ENCODE data around the gene ZNFX1. TPM values are rescaled to one million over a fixed set of nuclear protein-coding genes. Genes with fewer than 3 reads are reported as not detected.

The ZNFX1 gene
- total and polyA plus RNA-seq, 9 of the 15 experiments (the other 6 are each of a cell fraction or from before 2014, with no cell fraction given) = 3.8 to 13.8 (median 10.3) TPM

DNA sequence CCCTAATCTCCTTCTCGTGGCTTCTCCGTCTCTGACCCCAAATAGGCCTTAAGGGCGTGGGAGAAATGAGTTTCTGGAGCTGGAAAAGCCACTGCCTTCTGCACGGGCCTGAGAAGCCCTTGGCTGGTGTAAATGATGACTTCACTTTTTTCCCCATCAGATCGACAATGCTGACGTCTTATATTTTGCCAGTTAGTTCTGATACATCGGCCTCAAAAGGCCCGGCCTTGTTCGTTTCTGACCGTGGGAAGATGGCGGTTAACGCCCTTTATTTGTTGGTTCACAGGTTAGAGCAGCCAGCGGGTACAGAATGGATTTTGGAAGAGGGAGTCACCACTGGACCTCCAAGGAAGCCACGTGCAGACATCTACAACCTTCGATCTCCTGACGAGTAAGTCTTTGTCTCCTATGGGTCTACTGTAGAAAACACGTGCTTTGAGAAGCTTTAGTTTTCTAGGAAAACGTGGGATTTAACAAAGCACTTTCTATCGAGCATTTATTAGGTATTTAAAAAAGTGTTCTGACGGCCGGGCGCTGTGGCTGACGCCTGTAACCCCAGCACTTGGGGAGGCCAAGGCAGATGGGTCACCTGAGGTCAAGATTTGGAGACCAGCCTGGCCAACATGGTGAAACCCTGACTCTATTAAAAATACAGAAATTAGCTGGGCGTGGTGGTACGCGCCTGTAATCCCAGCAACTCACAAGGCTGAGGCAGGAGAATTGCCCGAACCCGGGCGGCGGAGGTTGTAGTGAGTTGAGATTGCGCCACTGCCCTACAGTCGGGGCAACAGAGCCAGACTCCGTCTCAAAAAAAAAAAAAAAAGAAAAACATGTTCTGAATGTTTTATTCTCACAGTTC, 1.2 kb upstream of the ZNFX1 start (continued):
- TF ChIP-seq, protein P1, sequence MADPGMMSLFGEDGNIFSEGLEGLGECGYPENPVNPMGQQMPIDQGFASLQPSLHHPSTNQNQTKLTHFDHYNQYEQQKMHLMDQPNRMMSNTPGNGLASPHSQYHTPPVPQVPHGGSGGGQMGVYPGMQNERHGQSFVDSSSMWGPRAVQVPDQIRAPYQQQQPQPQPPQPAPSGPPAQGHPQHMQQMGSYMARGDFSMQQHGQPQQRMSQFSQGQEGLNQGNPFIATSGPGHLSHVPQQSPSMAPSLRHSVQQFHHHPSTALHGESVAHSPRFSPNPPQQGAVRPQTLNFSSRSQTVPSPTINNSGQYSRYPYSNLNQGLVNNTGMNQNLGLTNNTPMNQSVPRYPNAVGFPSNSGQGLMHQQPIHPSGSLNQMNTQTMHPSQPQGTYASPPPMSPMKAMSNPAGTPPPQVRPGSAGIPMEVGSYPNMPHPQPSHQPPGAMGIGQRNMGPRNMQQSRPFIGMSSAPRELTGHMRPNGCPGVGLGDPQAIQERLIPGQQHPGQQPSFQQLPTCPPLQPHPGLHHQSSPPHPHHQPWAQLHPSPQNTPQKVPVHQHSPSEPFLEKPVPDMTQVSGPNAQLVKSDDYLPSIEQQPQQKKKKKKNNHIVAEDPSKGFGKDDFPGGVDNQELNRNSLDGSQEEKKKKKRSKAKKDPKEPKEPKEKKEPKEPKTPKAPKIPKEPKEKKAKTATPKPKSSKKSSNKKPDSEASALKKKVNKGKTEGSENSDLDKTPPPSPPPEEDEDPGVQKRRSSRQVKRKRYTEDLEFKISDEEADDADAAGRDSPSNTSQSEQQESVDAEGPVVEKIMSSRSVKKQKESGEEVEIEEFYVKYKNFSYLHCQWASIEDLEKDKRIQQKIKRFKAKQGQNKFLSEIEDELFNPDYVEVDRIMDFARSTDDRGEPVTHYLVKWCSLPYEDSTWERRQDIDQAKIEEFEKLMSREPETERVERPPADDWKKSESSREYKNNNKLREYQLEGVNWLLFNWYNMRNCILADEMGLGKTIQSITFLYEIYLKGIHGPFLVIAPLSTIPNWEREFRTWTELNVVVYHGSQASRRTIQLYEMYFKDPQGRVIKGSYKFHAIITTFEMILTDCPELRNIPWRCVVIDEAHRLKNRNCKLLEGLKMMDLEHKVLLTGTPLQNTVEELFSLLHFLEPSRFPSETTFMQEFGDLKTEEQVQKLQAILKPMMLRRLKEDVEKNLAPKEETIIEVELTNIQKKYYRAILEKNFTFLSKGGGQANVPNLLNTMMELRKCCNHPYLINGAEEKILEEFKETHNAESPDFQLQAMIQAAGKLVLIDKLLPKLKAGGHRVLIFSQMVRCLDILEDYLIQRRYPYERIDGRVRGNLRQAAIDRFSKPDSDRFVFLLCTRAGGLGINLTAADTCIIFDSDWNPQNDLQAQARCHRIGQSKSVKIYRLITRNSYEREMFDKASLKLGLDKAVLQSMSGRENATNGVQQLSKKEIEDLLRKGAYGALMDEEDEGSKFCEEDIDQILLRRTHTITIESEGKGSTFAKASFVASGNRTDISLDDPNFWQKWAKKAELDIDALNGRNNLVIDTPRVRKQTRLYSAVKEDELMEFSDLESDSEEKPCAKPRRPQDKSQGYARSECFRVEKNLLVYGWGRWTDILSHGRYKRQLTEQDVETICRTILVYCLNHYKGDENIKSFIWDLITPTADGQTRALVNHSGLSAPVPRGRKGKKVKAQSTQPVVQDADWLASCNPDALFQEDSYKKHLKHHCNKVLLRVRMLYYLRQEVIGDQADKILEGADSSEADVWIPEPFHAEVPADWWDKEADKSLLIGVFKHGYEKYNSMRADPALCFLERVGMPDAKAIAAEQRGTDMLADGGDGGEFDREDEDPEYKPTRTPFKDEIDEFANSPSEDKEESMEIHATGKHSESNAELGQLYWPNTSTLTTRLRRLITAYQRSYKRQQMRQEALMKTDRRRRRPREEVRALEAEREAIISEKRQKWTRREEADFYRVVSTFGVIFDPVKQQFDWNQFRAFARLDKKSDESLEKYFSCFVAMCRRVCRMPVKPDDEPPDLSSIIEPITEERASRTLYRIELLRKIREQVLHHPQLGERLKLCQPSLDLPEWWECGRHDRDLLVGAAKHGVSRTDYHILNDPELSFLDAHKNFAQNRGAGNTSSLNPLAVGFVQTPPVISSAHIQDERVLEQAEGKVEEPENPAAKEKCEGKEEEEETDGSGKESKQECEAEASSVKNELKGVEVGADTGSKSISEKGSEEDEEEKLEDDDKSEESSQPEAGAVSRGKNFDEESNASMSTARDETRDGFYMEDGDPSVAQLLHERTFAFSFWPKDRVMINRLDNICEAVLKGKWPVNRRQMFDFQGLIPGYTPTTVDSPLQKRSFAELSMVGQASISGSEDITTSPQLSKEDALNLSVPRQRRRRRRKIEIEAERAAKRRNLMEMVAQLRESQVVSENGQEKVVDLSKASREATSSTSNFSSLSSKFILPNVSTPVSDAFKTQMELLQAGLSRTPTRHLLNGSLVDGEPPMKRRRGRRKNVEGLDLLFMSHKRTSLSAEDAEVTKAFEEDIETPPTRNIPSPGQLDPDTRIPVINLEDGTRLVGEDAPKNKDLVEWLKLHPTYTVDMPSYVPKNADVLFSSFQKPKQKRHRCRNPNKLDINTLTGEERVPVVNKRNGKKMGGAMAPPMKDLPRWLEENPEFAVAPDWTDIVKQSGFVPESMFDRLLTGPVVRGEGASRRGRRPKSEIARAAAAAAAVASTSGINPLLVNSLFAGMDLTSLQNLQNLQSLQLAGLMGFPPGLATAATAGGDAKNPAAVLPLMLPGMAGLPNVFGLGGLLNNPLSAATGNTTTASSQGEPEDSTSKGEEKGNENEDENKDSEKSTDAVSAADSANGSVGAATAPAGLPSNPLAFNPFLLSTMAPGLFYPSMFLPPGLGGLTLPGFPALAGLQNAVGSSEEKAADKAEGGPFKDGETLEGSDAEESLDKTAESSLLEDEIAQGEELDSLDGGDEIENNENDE (IDR thresholded peaks at IDR 0.05; ENCODE audit: low read depth, low read length) = no peak
- TF ChIP-seq ZNF75A (CRISPR knock-in tag; IDR thresholded peaks at IDR 0.05) (no peak), ZNF561 (CRISPR knock-in tag; conservative IDR thresholded peaks at IDR 0.05) (no peak), BRCA1 (IDR thresholded peaks at IDR 0.05) (no peak), BRCA1 (CRISPR knock-in tag; IDR thresholded peaks at IDR 0.05) (no peak), STAG1 (CRISPR knock-in tag; IDR thresholded peaks at IDR 0.05; ENCODE audit: borderline replicate concordance) (no peak; the same call in 1 of the 2 replicates), HOXB6 (CRISPR knock-in tag; IDR thresholded peaks at IDR 0.05; ENCODE audit: borderline replicate concordance) (no peak), MTF1 (CRISPR knock-in tag; IDR thresholded peaks at IDR 0.05; ENCODE audit: borderline replicate concordance) (no peak), MECOM (CRISPR knock-in tag; IDR thresholded peaks at IDR 0.05) (no peak), HMG20A (CRISPR knock-in tag; conservative IDR thresholded peaks at IDR 0.05) (no peak), NCOA2 (IDR thresholded peaks at IDR 0.05; ENCODE audit: partially characterized antibody in 2 of 2) (no peak), E2F3 (CRISPR knock-in tag; IDR thresholded peaks at IDR 0.05) (no peak)
- TF ChIP-seq, protein P2, sequence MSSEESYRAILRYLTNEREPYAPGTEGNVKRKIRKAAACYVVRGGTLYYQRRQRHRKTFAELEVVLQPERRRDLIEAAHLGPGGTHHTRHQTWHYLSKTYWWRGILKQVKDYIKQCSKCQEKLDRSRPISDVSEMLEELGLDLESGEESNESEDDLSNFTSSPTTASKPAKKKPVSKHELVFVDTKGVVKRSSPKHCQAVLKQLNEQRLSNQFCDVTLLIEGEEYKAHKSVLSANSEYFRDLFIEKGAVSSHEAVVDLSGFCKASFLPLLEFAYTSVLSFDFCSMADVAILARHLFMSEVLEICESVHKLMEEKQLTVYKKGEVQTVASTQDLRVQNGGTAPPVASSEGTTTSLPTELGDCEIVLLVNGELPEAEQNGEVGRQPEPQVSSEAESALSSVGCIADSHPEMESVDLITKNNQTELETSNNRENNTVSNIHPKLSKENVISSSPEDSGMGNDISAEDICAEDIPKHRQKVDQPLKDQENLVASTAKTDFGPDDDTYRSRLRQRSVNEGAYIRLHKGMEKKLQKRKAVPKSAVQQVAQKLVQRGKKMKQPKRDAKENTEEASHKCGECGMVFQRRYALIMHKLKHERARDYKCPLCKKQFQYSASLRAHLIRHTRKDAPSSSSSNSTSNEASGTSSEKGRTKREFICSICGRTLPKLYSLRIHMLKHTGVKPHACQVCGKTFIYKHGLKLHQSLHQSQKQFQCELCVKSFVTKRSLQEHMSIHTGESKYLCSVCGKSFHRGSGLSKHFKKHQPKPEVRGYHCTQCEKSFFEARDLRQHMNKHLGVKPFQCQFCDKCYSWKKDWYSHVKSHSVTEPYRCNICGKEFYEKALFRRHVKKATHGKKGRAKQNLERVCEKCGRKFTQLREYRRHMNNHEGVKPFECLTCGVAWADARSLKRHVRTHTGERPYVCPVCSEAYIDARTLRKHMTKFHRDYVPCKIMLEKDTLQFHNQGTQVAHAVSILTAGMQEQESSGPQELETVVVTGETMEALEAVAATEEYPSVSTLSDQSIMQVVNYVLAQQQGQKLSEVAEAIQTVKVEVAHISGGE (CRISPR knock-in tag; IDR thresholded peaks at IDR 0.05) = no peak
